ENCODE data around the gene KAZN. TPM values are rescaled to one million over a fixed set of nuclear protein-coding genes. Genes with fewer than 3 reads are reported as not detected.

KAZN gene
- polyA plus RNA-seq, 2 of the 4 experiments (the other 2 are of a cell fraction), result 1.3 to 1.9 TPM

- FAIRE-seq (no peak), DNase-seq (ENCODE audit: low read depth in 1 of 2, low spot score in 1 of 2) (no peak), ATAC-seq (no peak)
- H3K4me3 ChIP-seq, result no peak overlapping the region
- 90% methylated on average over 7 of the region's 11 CpGs for WGBS (ENCODE audit: missing lambda C conversion rate)
- TF ChIP-seq HOXB5 (CRISPR knock-in tag; IDR thresholded peaks at IDR 0.05), result no peak
- no peak for TF ChIP-seq REST (IDR thresholded peaks at IDR 0.05)
- no peak for TF ChIP-seq GATA3 (IDR thresholded peaks at IDR 0.05; ENCODE audit: borderline replicate concordance)
- TF ChIP-seq CHD2 (IDR thresholded peaks at IDR 0.05; ENCODE audit: low read length, partially characterized antibody), result no peak
- TF ChIP-seq CHD4 (IDR thresholded peaks at IDR 0.05; ENCODE audit: borderline replicate concordance), result no peak
- no peak for TF ChIP-seq CEBPB (IDR thresholded peaks at IDR 0.05)
- TF ChIP-seq ZFP36 (IDR thresholded peaks at IDR 0.05; ENCODE audit: borderline replicate concordance, partially characterized antibody), result no peak
- TF ChIP-seq PHF8 (IDR thresholded peaks at IDR 0.05; ENCODE audit: borderline replicate concordance, low read depth), result no peak
- POLR2A ChIA-PET, result no interaction called here
- H3K4me2 ChIP-seq, result no peak overlapping the region
- CTCF ChIA-PET, result interaction anchor here (0.6 to 1.8 kb wide), 23 partner anchors 8 to 1382 kb away, joined by 3 to 12 read pairs (median 3); partner anchors contain the start of gene KAZN
- no peak overlapping the region for H3K27ac ChIP-seq
- no peaks in the 10 kb centered on the region for H3K4me1 ChIP-seq
- no peaks in the 10 kb centered on the region for H3K9me3 ChIP-seq
Measured at GRCh38 chr1:15047237-15047636, 448.8 kb downstream of the KAZN start.

- TF ChIP-seq TFCP2L1 (CRISPR knock-in tag; IDR thresholded peaks at IDR 0.05), result no peak
- TF ChIP-seq MAFK (IDR thresholded peaks at IDR 0.05; ENCODE audit: partially characterized antibody), result no peak
- no peak for TF ChIP-seq EHMT2 (IDR thresholded peaks at IDR 0.05; ENCODE audit: low read depth)
- no peak for TF ChIP-seq GATA3 (IDR thresholded peaks at IDR 0.05; ENCODE audit: borderline replicate concordance)
- no peak for TF ChIP-seq PHF8 (IDR thresholded peaks at IDR 0.05; ENCODE audit: borderline replicate concordance, low read depth)
- TF ChIP-seq RAD21 (conservative IDR thresholded peaks at IDR 0.05 in 1 of 2, IDR thresholded peaks at IDR 0.05 in 1 of 2), result no peak
- no peak for TF ChIP-seq HOXB13 (CRISPR knock-in tag; IDR thresholded peaks at IDR 0.05; ENCODE audit: low read depth)
- no peak for TF ChIP-seq SMC3 (IDR thresholded peaks at IDR 0.05)
- no peak for TF ChIP-seq CHD4 (IDR thresholded peaks at IDR 0.05; ENCODE audit: borderline replicate concordance)
- TF ChIP-seq E2F6 (IDR thresholded peaks at IDR 0.05; ENCODE audit: borderline replicate concordance, low read depth), result no peak
- CTCF ChIA-PET, result interaction anchor here (1.8 kb wide), 1 partner anchor 8 kb away, joined by 4 read pairs; no protein-coding TSS in a partner anchor
Measured at GRCh38 chr1:15048437-15048980, 450.0 kb downstream of the KAZN start.

GRCh38 chr1:15049067-15049466, 450.6 kb downstream of the KAZN start:
- ChIA-PET POLR2A (no interaction called here), CTCF (no interaction called here)
- H3K4me3 ChIP-seq, result no peak overlapping the region
- FAIRE-seq, result no peak
- no peak for ATAC-seq
- H3K27ac ChIP-seq, result no peak overlapping the region
- 89% methylated on average over 13 of the region's 13 CpGs for WGBS (ENCODE audit: missing lambda C conversion rate)
- no peak for DNase-seq (ENCODE audit: low read depth in 1 of 2, low spot score in 1 of 2)
- no peak for TF ChIP-seq KDM1A (IDR thresholded peaks at IDR 0.05; ENCODE audit: low read depth)
- no peak for TF ChIP-seq ZNF302 (CRISPR knock-in tag; IDR thresholded peaks at IDR 0.05)
- no peak for TF ChIP-seq FOXS1 (CRISPR knock-in tag; IDR thresholded peaks at IDR 0.05)
- TF ChIP-seq HDAC2 (IDR thresholded peaks at IDR 0.05), result no peak
- TF ChIP-seq PBX3 (IDR thresholded peaks at IDR 0.05), result no peak
- no peak for TF ChIP-seq TFCP2L1 (CRISPR knock-in tag; IDR thresholded peaks at IDR 0.05)
- TF ChIP-seq HMGXB4 (CRISPR knock-in tag; IDR thresholded peaks at IDR 0.05; ENCODE audit: borderline replicate concordance), result no peak
- no peak for TF ChIP-seq HEYL (CRISPR knock-in tag; IDR thresholded peaks at IDR 0.05)
- TF ChIP-seq FOSL2 (IDR thresholded peaks at IDR 0.05), result no peak
- no peak for TF ChIP-seq FOSL2 (CRISPR knock-in tag; IDR thresholded peaks at IDR 0.05)
- TF ChIP-seq EHF (CRISPR knock-in tag; IDR thresholded peaks at IDR 0.05), result no peak
- H3K9me3 ChIP-seq, result no peaks in the 10 kb centered on the region
- H3K4me2 ChIP-seq, result no peak overlapping the region
- H3K4me1 ChIP-seq, result no peaks in the 10 kb centered on the region

More at GRCh38 chr1:15048437-15048980, 450.0 kb downstream of the KAZN start:
- ATAC-seq (no peak), DNase-seq (ENCODE audit: low read depth in 1 of 2, low spot score in 1 of 2) (no peak), FAIRE-seq (no peak)
- H3K4me1 ChIP-seq, result no peaks in the 10 kb centered on the region
- WGBS (ENCODE audit: missing lambda C conversion rate), result 66% methylated on average over 19 of the region's 35 CpGs
- POLR2A ChIA-PET, result no interaction called here
- no peak overlapping the region for H3K27ac ChIP-seq
- no peak overlapping the region for H3K4me2 ChIP-seq
- H3K4me3 ChIP-seq, result no peak overlapping the region
- H3K9me3 ChIP-seq, result no peaks in the 10 kb centered on the region

Measured in A549 (cell line).